HL-60/S4 treated with phorbol 12-myristate 13-acetate at 8.2 ng/mL for 4 days and 3 days (cell line): Measurements from ENCODE around the gene IL34.
"Not testable (repeated sequence)": the region's sequence is repeated elsewhere in the genome, so short reads cannot be mapped to it uniquely, and the experiment has no call there.

ENCODE experiments used
- in situ Hi-C: fragments of 300-500 bp; cut with MboI; formaldehyde crosslinking; loops from 2 replicates; pipeline ENCODE4 v1.15.0; 2022; ENCODE audit warnings: low sequenced_read_pairs

Gene IL34

DNA sequence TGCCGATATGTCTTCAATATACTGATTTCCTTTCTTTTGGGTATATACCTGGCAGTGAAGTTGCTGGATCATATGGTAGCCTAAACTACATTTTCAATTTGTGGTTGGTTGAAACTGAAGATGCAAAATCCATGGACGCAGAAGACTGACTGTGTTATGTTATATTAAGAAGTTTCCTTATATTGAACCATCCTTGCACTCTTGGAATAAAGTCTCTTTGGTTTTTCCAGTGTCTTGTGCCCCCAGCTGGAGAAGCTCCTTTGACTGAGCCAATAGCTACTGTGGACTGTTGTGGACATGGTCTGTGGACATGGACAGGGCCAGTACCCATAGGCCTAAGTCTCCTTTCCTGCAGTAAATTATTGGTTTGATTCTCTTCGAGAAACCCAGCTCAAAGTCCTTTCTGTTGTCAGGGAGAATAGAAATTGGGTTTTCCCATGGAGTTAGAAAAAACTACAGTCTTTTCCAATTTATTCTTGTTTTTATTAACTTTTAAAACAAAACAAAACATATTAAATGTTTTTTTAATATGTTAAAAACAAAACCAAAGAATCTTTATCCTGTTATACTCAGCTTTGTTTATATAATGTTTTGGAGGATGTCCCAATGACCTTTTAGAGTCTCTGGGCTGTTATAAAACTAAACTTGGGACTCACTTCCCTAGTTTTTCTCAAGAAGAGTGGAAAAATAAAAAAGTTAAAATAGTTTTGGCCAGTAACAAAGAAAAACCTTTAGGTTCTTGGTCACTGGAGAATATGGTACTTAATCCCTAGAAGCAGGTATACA lies 15.2 kb upstream of the IL34 start:
- in situ Hi-C loops = no loop called here

DNA sequence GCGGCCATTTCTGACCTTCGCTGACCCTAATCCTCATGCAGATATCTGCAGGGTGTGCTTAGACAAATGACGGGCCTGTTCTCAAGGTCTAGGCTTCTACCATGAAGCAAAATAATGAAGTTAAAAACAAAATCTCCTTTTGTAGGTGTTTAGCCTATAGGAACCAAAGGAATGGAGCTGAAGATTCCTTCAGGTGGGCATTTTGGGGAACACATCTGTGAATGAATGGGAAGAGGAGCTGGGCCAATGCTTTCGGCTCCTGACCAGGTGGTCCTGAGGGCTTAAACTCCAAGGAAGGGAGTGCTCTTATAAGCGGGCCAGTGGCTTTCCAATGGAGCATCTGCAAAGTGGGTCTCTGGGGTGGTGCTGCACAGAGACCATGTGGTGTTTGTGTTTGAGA lies 14.1 kb upstream of the IL34 start:
- in situ Hi-C loops = no loop called here

DNA sequence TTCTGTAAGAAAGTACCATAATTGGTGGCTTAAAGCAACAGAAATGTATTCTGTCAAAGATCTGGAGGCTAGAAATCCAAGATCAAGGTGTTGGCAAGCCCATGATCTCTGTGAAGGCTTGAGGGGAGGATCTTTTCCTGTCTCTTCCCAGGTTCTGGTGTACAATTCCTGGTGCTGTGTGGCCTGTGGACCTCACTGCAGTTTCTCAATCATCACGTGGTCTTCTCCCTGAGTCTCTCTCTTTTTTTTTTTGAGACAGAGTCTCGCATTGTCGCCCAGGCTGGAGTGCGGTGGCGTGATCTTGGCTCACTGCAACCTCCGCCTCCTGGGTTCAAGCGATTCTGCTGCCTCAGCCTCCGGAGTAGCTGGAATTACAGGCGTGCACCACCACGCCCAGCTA lies 12.7 kb upstream of the IL34 start:
- in situ Hi-C loops = not testable (repeated sequence)

DNA sequence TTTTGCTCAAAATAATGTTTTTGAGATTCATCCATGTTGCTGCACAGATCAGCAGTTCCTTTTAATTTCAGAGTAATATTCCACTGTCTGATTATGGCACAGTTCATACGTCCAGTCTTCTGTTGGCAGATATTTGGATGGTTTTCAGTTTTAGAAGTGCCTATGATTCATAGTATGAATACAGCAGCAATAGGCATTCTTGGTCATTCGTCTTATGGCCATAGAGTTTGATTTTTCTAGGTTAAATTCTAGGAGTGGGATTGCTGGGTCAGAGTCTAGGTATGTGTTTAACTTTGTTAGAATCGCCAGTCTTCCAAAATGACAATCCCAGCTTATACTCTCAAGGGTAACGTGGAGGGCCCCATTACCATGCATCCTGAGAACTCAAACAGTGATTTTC lies 11.5 kb upstream of the IL34 start:
- in situ Hi-C loops = no loop called here

DNA sequence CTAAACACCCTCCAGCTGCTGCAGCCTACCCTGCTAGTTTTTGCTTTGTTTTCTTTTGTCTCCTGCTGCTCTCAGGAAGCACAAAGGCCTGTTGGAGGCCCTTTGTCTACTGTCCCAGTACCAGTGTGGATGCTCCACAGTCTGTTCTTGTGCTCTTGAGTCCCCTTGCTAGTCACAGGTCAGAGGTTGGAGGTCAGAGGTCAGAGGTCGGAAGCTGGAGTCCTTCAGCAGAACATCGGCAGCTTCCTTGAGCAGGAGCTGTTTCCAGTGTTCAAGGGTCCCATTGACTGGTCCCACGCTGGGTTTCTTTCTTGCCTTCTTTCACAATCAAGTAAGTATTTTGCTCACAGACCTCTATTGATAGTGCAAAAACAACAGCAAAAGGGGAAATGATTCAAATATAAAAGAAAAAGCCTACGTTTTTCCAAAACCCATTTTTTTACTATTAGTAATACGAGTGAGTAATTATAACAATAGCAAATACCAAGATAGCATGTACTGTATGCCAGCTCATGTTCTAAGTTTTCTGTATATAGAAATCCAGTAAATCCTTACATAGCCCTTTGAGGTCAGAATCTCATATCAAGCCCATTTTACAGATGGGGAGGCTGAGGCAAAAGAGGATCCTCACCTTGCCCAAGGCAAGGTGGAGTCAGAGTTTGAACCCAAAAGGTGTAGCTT lies 10.9 kb upstream of the IL34 start:
- in situ Hi-C loops = no loop called here

DNA sequence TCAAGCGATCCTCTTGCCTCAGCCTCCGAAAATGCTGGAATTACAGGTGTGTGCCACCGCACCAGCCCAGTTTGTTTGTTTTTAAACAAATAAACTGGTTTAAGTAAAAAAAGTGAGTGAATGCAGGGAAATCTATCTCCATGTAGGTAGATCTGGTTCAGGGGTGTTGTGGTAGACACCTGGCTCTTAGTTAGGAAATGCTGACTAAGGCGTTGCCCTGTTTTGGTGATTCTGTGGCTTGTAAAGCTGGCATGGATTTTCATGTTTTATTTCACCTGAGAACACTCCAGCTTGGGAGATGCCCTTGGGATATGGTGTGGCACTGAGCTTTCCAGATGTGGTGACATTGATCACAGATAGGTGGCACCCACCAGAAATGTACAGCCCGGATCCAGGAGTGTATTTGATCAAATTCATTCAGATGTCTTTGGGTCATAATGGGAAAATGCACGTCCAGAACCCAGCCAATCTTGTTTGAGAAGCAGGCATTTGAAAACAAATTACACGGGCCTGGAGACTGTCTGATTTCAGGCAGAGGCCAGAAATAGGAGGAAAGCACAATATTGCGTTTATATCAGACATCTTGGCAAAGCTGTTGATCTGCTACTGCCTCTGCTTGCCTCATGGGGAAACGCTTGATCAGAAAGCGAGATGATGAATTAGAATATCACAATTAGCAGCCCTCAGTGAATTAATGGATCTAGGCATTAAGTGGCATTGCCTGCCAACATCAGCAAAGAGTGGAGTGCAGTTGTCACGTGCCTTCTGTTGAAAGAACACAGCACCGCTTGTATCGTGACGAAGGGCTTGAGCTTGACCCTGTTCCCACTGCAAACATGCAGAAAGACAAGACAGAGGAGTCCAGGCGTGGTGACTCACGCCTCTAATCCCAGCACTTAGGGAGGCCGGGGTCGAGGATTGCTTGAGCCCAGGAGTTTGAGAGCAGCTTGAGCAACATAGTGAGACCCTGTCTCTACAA lies 7.3 kb upstream of the IL34 start:
- in situ Hi-C loops = no loop called here

DNA sequence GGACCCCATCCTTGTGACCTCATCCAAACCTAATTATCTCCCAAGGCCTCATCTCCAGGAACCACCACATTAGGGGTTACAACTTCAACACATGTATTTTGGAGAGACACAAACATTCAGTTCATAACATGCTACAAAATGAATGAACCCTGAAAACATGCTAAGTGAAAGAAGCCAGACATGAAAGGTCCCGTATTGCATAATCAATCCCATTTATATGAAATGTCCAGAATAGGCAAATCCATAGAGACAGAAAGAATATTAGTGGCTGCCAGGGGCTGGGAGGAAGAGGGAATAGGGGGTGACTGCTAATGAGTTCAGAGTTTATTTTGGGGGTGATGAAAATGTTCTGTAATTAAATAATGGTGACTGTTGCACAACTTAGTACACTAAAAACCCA lies 3.7 kb upstream of the IL34 start:
- in situ Hi-C loops = no loop called here

DNA sequence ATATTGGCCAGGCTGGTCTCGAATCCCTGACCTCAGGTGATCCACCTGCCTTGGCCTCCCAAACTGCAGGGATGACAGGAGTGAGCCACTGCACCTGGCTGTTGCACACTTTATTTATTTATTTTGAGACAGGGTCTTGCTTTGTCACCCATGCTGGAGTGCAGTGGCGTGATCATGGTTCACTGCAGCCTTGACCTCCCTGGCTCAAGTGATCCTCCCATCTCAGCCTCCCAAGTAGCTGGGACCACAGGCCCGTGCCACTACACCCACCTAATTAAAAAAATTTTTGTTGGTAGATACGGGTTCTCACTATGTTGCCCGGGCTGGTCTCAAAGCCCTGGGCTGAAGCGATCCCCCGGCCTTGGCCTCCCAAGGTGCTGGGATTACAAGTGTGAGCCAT lies 3.1 kb upstream of the IL34 start:
- in situ Hi-C loops = not testable (repeated sequence)

DNA sequence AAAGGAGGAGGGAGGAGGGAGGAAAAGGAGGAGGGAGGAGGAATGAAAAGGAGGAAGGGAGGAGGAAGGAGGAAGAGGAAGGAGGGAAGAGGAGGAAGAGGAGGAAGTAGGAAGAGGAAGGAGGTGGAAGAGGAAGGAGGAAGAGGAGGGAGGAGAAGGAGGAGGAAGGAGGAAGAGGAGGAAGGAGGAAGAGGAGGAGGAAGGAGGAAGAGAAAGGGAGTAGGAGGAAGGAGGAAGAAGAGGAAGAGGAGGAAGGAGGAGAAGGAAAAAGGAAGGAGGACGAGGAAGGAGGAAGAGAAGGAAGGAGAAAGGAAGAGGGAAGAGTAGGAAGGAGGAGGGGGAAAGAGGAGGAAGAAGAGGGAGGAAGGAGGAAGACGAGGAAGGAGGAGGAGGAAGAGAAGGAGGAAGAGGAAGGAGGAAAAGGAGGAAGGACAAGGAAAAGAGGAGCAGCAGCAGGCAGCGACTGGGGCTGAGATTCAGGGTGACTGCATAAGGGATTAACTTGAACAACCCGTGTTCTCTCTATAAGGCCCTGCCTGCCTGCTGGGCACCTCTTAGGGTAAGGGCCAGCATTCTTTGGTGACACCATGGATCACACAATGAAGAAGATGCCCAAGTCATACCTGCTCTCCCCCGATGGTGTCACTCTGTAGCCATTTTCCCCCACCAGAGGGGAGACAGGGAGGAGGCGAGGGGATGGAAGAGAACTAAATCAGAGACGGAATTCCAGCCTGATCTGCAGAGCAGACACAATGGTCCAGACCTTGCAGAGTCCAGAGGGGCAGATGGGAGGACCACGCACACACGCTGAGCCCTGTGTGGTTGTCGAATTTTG lies 1.4 kb upstream of the IL34 start:
- in situ Hi-C loops = no loop called here

DNA sequence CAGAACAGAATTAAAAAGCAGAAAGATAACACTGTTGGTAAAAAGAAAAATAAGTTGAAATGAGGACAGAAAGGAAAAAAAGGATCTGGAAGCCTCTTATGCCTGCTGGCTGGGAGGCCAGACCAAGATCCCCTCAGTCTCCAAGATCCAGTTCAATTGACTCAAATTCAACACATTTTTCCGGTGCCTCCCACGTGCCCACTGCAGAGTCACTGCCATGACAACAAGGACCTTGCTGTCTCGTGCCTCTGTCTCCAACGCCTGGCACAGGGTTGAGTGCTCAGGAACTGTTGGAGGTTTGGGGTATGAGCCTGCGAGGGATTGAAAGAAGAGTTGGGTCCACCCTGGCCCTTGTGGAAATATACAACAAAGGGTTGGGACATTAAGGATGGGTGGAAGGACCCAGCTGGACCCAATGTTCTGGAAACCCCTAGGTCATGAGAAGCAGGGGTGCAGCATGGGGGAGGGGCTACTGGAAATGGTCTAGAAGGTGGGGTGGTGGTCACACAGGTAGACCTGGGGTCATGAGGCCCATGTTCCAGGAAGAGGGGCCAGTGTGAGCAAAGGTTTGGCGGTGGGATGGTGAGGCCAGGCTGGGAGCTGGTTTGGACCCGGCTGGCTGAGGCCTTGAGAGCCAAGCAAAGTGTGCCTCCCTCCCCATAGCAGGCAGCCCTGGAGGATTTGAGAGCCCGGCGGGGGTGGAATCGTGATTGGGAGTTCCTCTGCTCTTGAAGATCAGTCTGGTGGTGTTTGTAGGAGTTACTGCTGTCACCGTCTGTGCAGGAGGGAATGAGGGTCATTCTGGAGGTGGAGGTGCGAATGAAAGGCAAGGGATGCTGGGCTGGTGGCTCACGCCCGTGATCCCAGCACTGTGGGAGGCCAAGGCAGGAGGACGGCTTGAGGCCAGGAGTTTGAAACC lies 1.3 kb downstream of the IL34 start:
- in situ Hi-C loops = no loop called here

DNA sequence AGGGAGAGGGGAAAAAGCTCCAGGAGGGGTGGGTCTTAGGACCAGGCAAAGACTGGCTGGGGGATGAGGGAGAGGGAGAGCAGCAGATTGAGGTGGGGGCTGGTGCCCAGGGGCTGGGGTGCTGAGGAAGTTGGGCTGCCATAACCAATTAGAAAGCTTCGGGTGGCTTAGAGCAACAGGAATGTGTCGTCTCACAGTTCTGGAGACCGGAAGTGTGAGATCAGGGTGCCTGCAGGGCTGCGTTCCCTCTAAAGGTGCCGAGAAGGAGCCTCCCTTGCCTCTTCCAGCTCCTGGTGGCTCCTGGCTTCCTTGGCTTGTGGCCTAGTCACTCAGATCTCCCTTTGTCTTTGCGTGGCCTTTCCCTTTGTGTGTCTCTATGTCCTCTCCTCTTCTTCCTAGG lies 2.2 kb downstream of the IL34 start:
- in situ Hi-C loops = no loop called here

DNA sequence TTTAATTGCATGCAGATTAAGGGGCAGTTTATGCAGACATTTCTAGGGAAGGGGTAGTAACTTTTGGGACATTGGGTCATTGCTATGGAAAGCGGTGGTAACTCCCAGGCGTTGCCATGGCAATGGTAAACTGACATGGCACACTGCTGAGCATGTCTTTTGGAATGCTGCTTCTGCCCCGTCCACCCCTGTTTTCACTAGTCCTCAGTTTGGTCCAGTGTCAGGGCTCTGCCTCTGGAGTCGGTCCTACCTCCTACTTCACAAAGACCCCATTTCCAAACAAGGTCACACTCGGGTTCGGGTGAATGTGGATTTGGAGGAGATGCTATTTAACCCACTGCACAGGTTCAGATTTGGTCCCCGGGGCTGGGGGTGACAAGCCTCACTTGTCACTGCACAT lies 2.9 kb downstream of the IL34 start:
- in situ Hi-C loops = no loop called here

DNA sequence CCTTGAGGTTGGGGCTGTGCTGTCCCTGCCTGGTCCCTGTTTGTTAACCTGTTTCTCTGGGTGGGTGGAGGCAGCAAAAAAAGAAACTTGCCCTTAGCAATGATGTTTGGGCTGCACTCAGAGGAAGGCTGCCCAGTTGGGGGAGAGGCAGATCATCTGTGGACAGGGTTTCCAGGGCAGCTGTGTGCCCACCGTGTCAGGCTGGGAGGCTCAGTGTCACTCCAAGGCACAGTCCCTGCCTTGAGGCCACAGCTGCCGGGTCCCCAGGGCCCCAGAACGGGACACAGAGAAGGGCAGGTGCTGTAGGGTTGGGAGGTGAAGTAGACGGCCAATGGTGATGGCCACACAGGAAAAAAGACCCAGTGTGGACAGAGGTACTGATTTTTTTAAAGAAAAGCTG lies 3.9 kb downstream of the IL34 start:
- in situ Hi-C loops = no loop called here

DNA sequence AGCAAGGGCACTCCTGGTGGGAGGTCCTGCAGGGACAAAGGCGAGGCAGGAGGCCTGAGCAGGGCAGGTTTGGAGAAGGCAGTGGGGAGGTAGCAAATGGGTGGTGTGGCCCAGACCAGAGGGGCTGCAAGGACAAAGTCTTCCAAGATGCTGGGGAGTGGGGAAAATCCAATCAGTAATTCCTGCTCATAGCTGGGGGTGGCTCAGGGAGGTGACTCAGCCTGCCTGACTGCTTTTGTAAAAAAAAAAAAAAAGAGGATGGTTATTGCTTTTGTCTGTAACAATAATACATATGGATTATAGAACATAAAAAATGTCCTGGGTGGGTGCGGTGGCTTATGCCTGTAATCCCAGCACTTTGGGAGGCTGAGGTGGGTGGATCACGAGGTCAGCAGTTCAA lies 5.2 kb downstream of the IL34 start:
- in situ Hi-C loops = no loop called here

DNA sequence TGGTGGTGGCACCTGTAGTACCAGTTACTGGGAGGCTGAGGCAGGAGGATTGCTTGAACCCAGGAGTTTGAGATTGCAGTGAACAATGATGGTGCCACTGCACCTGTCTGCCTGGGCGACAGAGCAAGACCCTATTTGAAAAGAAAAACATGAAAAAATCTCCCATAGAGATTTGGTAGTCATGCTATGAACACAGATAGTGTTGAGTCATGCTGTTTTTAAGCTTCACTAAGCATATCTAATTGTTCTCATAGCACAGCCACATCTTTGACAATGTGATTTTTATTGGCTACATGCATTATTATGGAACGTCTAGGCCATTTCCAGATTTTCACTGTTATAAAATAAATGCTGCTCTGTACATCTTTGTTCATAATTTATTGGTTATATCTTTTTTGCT lies 6.0 kb downstream of the IL34 start:
- in situ Hi-C loops = no loop called here

DNA sequence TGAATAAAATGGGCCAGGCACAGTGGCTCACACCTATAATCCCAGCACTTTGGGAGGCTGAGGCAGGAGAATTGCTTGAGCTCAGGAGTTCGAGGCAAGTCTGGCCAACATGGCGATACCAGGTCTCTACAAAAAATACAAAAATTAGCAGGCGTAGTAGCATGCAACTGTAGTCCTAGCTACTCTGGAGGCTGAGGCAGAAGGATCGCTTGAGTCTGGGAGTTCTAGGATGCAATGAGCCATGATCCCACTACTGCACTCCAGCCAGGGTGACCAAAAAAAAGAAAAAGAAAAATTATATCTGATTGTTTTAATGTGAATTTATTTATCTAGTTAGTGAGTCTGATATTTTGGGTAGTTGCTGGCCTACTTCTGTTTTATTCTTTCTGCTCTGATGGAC lies 7.0 kb downstream of the IL34 start:
- in situ Hi-C loops = no loop called here

DNA sequence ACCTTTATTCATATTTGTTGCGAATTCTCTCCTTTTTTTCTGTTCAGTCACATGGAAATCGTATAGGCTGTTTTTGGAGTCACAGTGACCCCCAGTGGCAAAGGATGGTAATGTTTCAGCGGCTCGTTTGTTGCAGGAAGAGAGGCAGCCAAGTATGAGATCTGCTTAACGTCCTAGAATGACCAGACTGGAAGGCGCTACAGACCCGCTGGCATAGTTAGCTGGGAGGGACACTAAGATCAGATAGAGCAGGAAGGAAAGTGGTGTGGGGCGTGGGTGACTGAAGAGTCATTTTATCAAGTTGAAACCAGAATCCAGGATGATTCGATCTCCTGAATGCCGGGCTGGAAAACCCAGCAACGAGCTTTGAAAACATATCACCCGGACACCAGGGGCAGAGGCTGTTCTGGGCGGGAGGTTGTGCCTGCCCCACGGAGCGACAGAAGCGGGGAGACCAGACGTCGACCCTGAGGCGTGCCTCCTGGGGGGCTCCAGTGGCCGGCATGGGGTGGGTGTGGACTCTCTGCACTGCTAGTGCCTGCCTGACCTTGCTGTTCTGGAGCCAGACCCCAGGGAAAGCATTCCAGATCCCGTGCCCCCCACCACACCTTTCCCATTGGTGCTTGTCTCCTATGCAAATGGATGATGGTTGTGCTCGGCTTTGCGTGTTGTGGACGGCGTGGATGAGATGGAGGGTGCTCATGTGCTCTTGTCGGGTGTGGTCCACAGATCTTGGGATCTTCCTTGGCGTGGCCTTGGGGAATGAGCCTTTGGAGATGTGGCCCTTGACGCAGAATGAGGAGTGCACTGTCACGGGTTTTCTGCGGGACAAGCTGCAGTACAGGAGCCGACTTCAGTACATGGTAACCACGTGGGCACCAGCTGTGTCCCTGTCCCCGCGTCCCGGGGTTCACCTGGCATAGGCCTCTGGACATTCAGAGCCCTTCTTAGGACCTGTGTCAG lies 7.7 kb downstream of the IL34 start:
- in situ Hi-C loops = no loop called here

DNA sequence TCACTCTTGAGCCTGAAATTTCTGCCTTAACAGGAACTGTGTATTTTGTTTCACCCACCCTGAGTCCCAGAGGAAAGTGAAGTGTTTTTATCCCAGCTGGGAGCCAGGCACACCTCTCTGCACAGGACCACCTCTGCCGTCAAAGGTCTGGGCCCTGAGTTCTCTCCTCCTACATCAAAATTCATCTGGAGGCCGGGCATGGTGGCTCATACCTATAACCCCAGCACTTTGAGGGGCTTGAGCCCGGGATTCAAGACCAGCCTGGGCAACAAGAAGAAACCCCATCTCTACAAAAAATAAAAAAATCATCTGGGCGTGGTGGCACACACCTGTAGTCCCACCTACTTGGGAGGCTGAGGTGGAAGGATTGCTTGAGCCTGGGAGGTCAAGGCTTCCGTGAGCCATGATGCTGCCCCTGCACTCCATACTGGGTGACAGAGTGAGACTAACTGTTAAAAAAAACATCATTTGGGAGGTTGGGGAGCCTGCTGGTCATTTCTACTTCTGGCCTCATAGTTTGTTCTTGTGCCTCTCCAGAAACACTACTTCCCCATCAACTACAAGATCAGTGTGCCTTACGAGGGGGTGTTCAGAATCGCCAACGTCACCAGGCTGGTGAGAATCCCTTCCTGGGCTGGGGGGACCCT lies 9.8 kb downstream of the IL34 start:
- in situ Hi-C loops = no loop called here
